Measurements from ENCODE around the gene KLRC4. TPM values are rescaled to one million over a fixed set of nuclear protein-coding genes. Genes with fewer than 3 reads are reported as not detected.

Gene KLRC4
- total and polyA plus RNA-seq, 2 donors (not counting 1 experiment from before 2014, with no cell fraction given), result not detected

- no peak for TF ChIP-seq EZH2 (IDR thresholded peaks at IDR 0.05; ENCODE audit: borderline replicate concordance, insufficient read depth, low read depth, low read length, poor library complexity, severe bottlenecking)
- TF ChIP-seq, protein P1, sequence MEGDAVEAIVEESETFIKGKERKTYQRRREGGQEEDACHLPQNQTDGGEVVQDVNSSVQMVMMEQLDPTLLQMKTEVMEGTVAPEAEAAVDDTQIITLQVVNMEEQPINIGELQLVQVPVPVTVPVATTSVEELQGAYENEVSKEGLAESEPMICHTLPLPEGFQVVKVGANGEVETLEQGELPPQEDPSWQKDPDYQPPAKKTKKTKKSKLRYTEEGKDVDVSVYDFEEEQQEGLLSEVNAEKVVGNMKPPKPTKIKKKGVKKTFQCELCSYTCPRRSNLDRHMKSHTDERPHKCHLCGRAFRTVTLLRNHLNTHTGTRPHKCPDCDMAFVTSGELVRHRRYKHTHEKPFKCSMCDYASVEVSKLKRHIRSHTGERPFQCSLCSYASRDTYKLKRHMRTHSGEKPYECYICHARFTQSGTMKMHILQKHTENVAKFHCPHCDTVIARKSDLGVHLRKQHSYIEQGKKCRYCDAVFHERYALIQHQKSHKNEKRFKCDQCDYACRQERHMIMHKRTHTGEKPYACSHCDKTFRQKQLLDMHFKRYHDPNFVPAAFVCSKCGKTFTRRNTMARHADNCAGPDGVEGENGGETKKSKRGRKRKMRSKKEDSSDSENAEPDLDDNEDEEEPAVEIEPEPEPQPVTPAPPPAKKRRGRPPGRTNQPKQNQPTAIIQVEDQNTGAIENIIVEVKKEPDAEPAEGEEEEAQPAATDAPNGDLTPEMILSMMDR (IDR thresholded peaks at IDR 0.05), result no peak
- no peak for DNase-seq
- Mint-ChIP-seq H3K4me1 (no peaks in the 10 kb centered on the region), H3K9me3 (ENCODE audit: insufficient read depth) (peaks cover 16% of the 10 kb centered on the region), H3K27ac (no peak overlapping the region), H3K4me3 (no peak overlapping the region), H3K27me3 (peaks cover 2% of the 10 kb centered on the region)
- Histone ChIP-seq H3K36me3 (replicated peaks in 1 of 2; ENCODE audit: control extremely low read depth in 1 of 2, control insufficient read depth in 1 of 2, extremely low read depth in 1 of 2, insufficient read depth in 2 of 2, low read length in 1 of 2) (no peaks in the 10 kb centered on the region), H3K4me3 (ENCODE audit: control extremely low read depth in 1 of 5, extremely low read depth in 1 of 5, insufficient read depth in 1 of 5, low read depth in 2 of 5, low read length in 4 of 5) (no peak overlapping the region), H3K79me2 (ENCODE audit: control insufficient read depth, insufficient read depth, low read length) (no peaks in the 10 kb centered on the region), H3K9me3 (ENCODE audit: control extremely low read depth in 1 of 3, control insufficient read depth in 2 of 3, insufficient read depth in 1 of 3, low read length in 2 of 3) (peaks cover 4 to 18% (median 8%) of the 10 kb centered on the region in 3 donors), H3K4me1 (ENCODE audit: control insufficient read depth in 2 of 2, insufficient read depth in 2 of 2, low read length in 2 of 2) (no peaks in the 10 kb centered on the region), H3K27me3 (replicated peaks in 1 of 4; ENCODE audit: control extremely low read depth in 1 of 4, control insufficient read depth in 3 of 4, insufficient read depth in 4 of 4, low read length in 3 of 4) (no peaks in the 10 kb centered on the region), H2AFZ (ENCODE audit: insufficient read depth, low read depth, low read length, poor library complexity, severe bottlenecking) (no peak overlapping the region), H3K27ac (ENCODE audit: low read length in 2 of 2) (no peak overlapping the region), H4K20me1 (ENCODE audit: control insufficient read depth, insufficient read depth, low read length, poor library complexity, severe bottlenecking) (no peaks in the 10 kb centered on the region), H3K4me2 (replicated peaks; ENCODE audit: low read depth, low read length, poor library complexity, severe bottlenecking) (no peak overlapping the region), H3K9ac (ENCODE audit: low read length) (no peak overlapping the region)
- ATAC-seq (ENCODE audit: low read depth), result no peak
- intact Hi-C loops (cut with micrococcal nuclease), result no loop called here
- ChIA-PET CTCF (no interaction called here), POLR2A (no interaction called here)
- no CpG with 5 or more reads among the region's 2 CpGs for WGBS (ENCODE audit: insufficient coverage)
Measured at GRCh38 chr12:10456856-10457255, 47.3 kb upstream of the KLRC4 start.

DNA sequence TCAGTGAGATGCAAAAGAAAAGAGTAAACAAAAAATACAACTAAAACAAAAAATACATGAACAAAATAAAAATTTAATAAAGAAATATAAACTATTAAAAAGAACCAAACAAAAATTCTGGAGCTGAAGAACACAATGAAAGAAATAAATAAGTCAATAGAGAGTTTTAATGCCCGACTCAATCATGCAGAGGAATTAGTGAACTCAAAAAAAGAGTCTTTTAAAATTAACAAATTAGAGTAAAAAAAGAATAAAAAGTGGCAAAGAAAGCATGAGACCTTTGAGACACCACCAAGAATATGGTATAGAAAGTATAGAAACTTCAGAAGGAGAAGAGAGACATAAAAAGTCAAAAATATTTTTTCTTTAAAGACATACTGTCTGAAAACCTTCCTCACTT, 46.2 kb upstream of the KLRC4 start:
- DNase-seq, result no peak
- Histone ChIP-seq H3K79me2 (ENCODE audit: control insufficient read depth, insufficient read depth, low read length) (no peaks in the 10 kb centered on the region), H3K4me3 (ENCODE audit: control extremely low read depth in 1 of 5, extremely low read depth in 1 of 5, insufficient read depth in 1 of 5, low read depth in 2 of 5, low read length in 4 of 5) (no peak overlapping the region), H3K9ac (ENCODE audit: low read length) (no peak overlapping the region), H3K4me1 (ENCODE audit: control insufficient read depth in 2 of 2, insufficient read depth in 2 of 2, low read length in 2 of 2) (no peaks in the 10 kb centered on the region), H2AFZ (ENCODE audit: insufficient read depth, low read depth, low read length, poor library complexity, severe bottlenecking) (no peak overlapping the region), H3K27me3 (replicated peaks in 1 of 4; ENCODE audit: control extremely low read depth in 1 of 4, control insufficient read depth in 3 of 4, insufficient read depth in 4 of 4, low read length in 3 of 4) (no peaks in the 10 kb centered on the region), H3K27ac (ENCODE audit: low read length in 2 of 2) (no peak overlapping the region), H3K4me2 (replicated peaks; ENCODE audit: low read depth, low read length, poor library complexity, severe bottlenecking) (no peak overlapping the region), H3K9me3 (ENCODE audit: control extremely low read depth in 1 of 3, control insufficient read depth in 2 of 3, insufficient read depth in 1 of 3, low read length in 2 of 3) (peaks cover 4 to 18% (median 8%) of the 10 kb centered on the region in 3 donors), H4K20me1 (ENCODE audit: control insufficient read depth, insufficient read depth, low read length, poor library complexity, severe bottlenecking) (no peaks in the 10 kb centered on the region), H3K36me3 (replicated peaks in 1 of 2; ENCODE audit: control extremely low read depth in 1 of 2, control insufficient read depth in 1 of 2, extremely low read depth in 1 of 2, insufficient read depth in 2 of 2, low read length in 1 of 2) (no peaks in the 10 kb centered on the region)
- WGBS (ENCODE audit: insufficient coverage), result no CpG with 5 or more reads among the region's 1 CpG
- ChIA-PET POLR2A (no interaction called here), CTCF (no interaction called here)
- Mint-ChIP-seq H3K4me1 (no peaks in the 10 kb centered on the region), H3K27me3 (peaks cover 4% of the 10 kb centered on the region), H3K9me3 (ENCODE audit: insufficient read depth) (peaks cover 16% of the 10 kb centered on the region), H3K27ac (no peak overlapping the region), H3K4me3 (no peak overlapping the region)
- ATAC-seq (ENCODE audit: low read depth), result no peak
- no peak for TF ChIP-seq EZH2 (IDR thresholded peaks at IDR 0.05; ENCODE audit: borderline replicate concordance, insufficient read depth, low read depth, low read length, poor library complexity, severe bottlenecking)
- TF ChIP-seq, protein P1 (IDR thresholded peaks at IDR 0.05), result no peak
- intact Hi-C loops (cut with micrococcal nuclease), result no loop called here

Measured in B cell (primary cell).